ENCODE results near the gene FDXR.

The FDXR gene

DNA sequence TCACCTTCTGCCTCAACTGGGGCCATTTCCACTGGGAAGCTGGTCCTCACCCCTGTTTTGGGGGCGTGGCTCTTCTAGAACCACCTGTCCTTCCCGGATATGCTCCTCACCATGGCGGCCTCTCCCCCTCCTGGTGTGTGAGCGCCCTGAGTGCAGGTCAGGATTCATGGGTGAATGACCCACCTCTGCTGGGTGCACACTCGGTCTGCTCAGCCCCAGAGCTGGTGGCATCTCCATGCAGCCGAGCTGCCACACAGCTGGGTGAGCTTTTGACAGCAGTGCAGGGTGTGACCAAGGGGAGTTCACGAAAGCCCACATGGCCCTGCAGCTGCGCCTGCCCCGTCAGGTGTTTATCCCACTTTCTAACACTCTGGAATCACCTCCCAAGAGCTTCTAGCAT, 40.4 kb downstream of the FDXR start:
- DNase-seq, result no peak

DNA sequence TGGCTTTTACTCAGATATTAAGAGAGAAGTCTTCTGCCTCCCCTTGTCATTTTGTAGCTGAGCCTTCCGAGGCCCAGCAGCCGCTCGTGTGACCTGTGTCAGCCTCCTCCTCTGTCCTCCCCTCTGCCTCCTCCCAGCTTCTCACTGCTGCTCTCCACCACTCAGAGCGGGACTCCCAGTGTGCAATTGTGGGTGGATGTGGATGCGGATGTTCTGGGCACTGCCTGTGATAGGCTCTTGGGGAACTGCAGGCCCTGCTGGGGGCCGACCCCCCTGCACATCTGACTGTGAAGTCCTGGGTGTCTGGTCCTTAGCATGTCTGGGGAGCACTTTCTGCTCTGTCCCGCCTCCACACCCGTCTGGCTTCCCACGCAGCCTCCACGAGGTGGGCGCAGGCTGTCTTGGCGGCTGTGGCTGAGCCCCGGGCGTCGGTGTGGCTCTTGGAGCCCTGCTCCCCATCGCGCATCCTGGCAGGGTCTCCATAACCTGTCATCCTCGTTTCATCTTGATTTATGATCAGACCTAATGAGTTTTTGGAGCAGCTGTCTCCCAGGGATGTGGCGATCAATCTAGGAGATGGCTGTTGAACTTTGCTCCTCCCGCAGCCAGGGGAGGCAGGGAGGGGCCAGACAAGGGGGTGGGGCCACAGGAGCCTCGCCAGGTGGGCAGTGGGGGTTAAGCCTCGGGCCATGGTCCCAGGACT, 41.2 kb downstream of the FDXR start:
- DNase-seq, result no peak

DNA sequence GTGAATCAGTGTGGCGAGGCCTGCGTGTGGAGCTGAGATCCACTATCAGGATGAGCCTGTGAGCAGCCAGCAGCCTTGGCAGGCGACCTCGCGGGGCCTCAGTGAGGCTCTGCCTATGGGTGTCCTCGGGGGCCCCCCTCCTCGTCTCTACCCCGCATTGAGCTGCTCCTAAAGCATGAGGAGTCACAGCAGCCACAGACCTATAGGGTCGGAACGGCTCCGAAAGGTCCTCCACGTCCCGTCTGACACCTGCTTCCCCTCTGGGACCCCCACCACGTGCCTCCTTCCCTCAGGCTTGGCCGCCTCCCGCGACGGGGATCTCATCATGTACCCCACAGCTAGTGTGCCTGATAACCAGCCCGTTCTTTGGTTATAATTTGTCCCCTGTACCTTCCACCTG, 41.9 kb downstream of the FDXR start:
- DNase-seq, result no peak

DNA sequence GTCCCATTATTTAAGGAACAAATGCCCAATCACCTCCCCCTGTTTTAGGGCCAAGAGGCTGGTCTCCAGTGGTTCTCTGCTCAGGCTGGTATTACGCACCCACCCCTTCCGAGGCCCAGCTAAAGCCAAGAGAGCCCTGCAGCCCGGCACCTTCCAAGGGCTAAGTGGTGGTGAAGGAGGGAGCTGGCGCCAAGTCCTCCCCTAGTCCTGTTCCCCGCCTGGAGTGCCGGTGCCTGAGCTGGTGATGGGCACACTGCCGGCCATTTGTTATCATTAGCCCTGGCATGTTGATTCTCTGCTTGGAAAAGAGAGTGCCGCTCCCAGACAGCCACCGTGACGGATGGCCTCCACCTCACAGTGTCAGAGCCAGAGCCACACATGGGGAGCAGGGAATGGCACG, 45.0 kb downstream of the FDXR start:
- DNase-seq, result no peak

DNA sequence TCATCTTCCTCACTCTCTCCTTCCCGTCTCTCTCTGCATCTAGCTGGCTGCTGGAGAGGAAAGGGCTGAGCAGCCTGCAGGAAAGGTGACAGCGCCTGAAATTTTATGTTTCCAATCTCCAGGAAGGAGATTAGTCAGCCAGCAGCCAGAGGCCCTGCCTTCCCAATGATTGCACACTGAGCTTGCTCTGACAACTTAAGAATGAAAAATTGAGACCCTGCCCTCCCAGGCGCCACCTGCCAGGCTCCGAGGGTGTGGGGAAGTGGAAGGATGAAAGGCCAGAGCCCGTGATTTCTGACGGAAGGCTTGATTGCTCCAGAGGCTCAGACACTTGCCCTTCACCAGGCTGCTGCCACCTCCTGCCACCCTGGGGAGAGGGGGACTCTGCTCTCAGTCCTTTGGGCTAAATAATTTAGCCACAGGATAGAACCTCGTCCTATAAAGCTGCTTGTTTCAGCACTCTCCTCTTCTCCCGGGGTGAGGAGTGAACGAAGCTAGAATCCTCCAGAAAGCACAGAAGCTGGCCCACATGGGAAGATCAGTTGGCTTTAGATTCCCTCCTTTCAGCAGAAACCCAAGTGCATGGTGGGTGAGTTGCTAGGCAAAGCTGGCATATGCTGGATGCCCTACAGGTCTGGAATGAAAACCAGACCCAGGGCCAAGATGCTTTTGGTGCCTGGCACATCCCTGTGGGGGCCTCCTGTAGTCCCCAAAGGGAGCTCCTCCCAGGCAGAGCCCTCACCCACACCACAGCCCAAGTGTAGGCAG, 46.7 kb downstream of the FDXR start:
- DNase-seq, result no peak

DNA sequence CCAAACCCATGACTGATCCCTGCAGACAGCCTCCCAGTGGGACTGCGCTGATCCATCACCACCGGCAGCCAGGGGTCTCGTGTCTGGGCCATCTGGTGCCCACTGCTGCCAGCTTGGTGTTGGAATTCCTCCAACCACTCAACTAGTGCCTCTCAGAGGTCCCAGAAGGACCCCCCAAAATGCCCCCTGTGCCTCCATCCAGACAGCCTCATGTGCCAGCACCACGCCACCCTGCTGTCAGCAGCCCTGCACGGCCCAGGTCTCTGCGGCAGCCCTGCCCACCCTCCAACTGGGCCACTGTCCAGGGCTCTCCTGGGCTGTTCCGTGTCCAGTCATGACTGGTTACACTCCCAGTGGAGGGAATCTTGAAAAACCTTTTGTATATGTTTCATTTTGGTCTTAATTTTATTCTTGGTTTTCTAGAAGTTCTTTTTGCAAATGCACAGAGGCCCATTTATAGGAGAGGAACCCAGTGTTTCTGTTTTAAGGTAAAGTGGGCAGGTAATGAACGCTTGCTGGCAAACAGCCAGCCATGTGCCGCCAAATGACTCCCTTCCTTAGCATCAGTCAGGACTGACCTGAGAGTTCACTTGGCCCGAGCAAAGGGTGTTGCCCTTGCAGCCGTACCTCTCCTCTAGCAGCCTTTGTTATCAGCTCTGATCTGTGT, 47.7 kb downstream of the FDXR start:
- DNase-seq, result no peak

DNA sequence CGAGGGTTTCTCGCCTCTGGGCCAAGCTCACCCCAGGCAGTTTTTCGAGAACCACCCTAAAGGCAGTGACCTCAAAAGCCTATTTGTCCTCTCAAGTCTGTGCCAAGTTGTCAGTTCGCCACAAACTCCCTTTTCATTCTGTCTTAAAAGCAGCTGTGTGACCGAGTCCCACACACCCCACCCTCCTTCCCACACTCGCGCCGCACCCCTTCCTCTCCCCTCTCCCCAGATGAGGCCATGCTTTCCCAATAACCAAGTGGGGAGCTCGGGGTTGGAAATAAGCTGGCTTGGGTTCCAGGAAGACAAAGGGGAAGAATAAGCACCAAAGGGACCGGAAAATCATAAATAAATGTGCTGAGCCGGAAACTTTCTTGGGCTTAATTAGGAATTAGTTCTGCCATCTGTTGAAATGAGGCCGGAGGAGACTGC, 49.8 kb downstream of the FDXR start:
- DNase-seq, result no peak

DNA sequence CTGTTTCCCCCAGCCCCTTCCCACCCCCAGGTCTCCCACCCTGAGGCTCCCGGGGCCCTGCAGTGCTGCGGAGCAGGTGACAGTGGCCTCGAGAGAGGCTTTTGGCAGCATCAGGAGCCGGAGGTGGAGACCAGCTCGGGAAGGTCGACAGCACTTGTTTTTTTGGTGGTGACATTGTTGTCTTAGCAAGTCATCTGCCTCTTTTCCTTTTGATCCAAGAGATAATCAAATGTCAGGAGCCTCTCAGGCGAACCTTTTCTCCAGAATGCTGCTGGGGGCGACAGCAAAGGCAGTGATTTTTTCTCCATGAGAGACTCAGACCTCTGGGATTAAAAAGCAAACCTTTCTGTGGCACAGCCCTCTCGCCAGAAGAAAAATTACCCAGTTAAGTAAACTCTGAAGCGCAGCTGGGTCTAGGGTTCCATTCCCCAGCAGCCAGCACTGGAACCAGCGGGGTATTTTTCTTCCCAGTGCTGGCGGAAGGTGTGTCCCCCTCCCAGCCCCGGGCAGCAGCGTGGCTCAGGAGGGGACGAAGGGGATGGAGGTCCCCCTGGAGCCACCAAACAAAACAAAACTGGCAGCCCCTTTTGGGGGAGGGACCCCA, 50.4 kb downstream of the FDXR start:
- DNase-seq, result no peak

DNA sequence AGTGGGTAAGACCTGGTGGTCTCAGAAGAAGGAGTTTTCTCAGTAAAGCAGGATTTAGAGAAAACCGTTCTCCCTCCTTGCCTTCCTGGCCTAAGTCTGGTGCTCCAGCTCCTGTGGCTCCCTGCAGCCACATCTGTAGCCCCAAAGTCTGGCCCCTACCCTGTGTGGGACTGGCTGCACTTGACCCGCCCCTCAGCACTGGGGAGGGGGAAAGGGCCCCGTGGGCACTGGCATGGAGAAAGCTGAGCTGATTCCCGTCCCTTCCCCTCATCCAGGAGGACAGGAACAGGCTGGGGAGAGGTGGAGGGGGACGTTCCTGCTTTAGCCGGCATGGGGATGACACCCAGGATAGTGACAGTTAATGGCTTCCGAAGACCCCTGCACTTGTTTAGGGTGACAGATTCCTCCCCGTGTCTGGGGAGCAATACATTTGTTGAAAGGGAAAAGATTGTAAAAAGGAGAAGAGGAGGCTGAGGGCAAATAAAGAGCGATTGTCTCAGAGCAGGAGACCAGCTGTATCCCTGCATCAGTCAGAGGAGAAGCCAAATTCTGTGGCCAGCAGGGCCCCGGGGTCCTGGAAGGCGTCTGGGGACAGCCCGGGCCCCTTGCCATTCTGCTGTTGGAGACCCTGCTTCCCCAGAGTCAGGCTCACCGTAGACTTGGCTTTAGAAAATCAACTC, 51.0 kb downstream of the FDXR start:
- no peak for DNase-seq

DNA sequence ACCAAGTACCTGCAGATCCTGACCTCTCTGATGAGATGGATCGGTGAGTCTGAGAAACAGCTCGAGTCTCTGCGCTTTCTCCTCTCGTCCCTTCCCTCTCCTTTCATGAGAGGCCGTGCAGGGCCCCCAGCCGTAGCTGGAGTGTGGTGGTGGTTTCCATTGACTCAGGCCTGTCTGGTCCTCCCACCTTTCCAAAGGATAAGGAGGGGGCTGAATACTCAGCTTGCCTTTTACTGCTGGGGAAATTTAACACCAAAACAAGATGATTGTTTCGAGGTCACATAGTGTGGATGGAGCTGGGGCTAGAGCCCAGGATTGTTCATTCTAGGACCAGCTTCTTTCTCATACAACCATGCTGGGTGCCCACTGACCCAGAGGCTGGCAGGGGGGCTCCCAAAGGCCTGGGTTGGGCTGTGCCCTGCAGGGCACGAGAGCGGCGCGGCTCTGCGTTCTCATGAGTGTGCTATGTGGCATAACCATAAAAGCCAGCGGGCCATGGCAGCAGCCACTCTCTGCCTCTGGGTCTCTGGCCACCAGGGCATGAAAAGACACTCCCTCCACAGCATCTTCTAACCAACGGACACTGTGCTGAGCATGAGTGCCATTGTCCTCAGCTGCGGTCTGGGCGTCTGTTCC, 52.9 kb downstream of the FDXR start:
- DNase-seq, result no peak

DNA sequence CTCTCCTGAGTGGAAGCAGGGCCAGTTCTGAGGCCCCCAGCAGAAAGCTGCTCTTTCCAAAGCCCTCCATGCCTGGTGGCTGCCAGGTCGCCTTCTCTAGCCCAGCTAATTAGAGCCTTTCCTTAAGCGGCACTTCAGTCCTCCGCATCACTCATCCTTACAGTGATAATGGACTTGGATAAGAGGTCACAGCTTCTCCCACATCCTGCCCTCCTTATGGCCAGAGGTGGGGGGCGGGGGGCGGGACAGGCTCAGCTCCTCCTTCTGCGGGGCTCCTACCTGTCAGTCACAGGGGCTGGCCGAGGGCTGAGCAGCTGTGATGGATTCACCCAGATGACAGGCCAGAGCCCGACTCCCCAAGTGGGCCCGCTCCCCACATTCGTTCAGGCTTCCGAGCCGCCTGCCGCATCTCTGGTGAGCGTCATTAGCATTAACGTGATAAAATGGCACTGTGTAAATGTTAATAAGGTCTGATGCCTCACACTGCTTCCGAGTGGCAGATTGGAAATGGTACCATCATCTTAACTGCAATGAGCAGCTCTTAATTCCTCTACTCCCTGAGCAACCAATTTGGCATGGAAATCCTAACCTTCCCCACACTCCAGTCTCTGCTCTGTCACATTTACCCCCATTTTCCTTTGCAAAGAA, 54.4 kb downstream of the FDXR start:
- DNase-seq, result no peak

DNA sequence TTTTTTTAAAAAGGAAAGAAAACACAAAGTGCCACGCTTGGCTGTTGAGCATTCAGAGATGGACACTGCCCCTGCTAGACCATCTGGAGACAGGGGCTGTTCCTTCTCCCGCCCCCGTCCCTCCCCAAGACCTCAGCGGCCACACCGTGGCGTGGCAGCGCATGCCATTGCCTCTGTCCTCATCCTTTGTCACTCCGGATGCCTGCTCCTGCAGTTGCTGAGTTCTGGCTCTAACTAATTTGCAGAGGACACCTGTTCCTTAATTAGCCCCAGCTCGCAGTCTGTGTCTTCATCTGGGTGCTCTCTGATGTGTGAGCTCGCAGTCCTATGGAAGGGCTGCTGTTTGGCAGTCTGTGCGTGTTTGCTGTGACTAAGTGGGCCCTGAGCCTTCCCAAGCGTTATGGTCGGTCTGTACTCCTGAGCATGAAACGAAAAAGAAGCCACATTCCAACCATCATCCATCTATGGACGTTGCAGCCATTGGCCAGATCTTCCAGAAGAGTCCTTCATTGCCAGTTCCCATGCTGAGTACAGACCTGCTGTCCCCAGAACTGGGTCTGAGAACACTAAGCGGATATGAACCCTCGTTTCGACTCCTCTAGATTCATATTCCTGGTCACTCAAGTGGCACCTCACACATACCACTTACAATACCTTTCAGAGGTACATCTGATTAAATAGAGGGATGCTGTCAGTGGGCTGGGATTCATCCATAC, 55.7 kb downstream of the FDXR start:
- no peak for DNase-seq

DNA sequence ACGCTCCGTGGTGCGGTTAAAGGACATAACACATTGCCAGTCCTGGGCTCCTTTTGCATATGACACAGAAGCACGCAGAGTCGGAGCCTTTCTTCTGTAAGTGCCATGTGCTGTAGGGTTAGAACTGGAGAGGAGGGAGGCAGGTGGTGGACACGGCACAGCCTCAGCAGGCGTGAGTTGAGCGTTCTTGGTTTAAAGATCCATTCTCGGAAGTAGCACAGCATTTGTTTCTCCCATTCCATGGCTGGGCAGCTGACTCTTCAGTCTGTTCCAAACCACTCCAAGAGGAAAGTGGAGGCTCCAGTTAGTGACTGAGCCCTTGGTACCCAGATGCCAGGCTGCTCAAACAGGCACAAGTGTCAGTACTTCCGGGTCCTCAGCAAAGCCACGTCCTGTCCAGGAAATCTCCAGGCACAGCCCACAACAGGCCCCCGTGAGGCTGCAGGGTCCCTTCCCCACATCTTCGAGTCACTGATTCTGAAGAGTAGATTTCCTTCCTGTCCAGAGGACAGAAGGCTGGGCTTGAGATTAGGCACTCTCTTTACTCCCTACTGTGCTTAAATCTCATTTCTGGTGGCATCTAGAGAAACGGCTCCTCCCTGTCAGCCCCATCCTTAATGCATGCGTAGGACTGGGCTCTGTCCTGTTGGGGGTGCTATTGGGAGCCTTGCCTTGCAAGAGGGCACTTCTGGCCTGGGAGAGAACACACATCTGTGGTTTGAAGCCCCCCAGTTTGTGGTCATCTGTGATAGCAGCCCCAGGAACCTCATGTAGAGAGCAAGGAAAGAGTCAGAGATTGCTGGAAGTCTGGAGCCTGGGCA, 57.0 kb downstream of the FDXR start:
- no peak for DNase-seq

DNA sequence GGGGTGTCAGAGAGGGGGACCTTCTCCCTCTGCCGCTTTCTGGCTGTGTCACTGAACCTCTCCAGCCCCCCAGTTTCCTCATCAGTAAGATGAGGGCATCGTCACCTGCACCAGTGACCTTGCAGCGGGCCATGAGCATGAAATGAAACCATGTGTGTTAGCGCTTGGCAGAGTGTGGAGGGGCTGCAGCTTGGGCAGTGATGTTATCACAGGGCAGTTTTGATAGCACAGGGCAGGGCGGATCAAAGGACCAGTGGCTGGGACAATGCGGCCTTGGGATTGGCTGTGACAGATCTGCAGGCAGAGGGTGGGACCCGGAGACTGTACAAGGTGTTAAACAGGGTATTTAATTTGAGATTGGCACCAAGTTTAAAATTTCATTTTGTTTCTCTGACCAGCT, 57.7 kb downstream of the FDXR start:
- DNase-seq, result no peak

DNA sequence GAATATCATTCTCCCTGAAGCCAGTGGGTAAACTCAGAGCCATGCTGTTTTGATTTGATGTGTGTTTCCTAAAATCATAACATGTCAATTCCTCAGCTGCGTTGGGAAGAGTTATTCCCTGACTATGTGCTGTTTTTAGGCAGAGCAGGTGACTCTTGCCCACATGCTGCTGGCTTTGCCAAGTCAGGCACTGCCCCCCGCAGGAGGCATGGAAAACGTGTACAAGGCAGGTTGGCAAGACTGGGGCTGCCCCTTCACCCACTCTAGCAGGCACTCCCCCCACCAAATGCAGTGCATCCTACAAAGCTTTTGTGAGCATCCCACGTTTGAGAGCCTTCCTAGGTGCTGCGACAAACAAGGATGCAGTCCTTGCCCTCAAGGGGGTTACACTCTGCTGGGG, 58.3 kb downstream of the FDXR start:
- no peak for DNase-seq
